Gastroesophageal sphincter (tissue), 3 donors: ENCODE results near the gene DNAH17.

Source experiments
- CTCF ChIP-seq, 4 experiments: fragments of 200-600 bp in 2 of 4; fragments of 450-650 bp in 2 of 4; sonication (generic) in 1 of 4; IDR thresholded peaks; one replicate each; pipeline ENCODE4 v1.5.1; 2017 to 2019; ENCODE audit warnings: antibody characterized with exemption in 4 of 4, mild to moderate bottlenecking in 2 of 4, moderate library complexity in 2 of 4
- POLR2A ChIP-seq, 2 donors: fragments of 450-650 bp; IDR thresholded peaks; one replicate each; pipeline ENCODE4 v1.6.1; 2017; ENCODE audit warnings: antibody characterized with exemption in 2 of 2, mild to moderate bottlenecking in 2 of 2, moderate library complexity in 1 of 2

GRCh38 chr17:78461799-78462053, 115.5 kb downstream of the DNAH17 start:
- TF ChIP-seq CTCF (IDR thresholded peaks at IDR 0.05) = no peak
- TF ChIP-seq POLR2A (IDR thresholded peaks at IDR 0.05) = no peak
